Skeletal muscle tissue (tissue), 4 donors: ENCODE results near the gene MUSTN1. TPM values are rescaled to one million over a fixed set of nuclear protein-coding genes. Genes with fewer than 3 reads are reported as not detected.

Experiments used
- H3K27ac ChIP-seq: one replicate; pipeline ENCODE4 v1.7.0; 2013; ENCODE audit warnings: mild to moderate bottlenecking, low read depth, low read length, inconsistent platforms
- H3K27me3 ChIP-seq, 3 donors: one replicate each; pipeline ENCODE4 v1.7.0; 2013; ENCODE audit warnings: low read length in 3 of 3; ENCODE audit not compliant: control insufficient read depth in 3 of 3, insufficient read depth in 3 of 3
- H3K36me3 ChIP-seq, 3 donors: one replicate each; pipeline ENCODE4 v1.7.0; 2013; ENCODE audit warnings: low read length in 3 of 3; ENCODE audit not compliant: control insufficient read depth in 3 of 3, insufficient read depth in 3 of 3
- H3K4me1 ChIP-seq, 3 donors: one replicate each; pipeline ENCODE4 v1.7.0; 2013; ENCODE audit warnings: low read length in 3 of 3, mild to moderate bottlenecking in 3 of 3; ENCODE audit not compliant: control insufficient read depth in 3 of 3, insufficient read depth in 3 of 3
- H3K4me3 ChIP-seq, 3 donors: one replicate each; pipeline ENCODE4 v1.7.0; 2013; ENCODE audit warnings: low read length in 3 of 3
- H3K9ac ChIP-seq, 3 donors: one replicate each; pipeline ENCODE4 v1.7.0; 2013; ENCODE audit warnings: low read length in 3 of 3, mild to moderate bottlenecking in 3 of 3, moderate library complexity in 2 of 3, low read depth in 1 of 3
- H3K9me3 ChIP-seq, 3 donors: one replicate each; pipeline ENCODE4 v1.7.0; 2013; ENCODE audit warnings: low read length in 3 of 3; ENCODE audit not compliant: control insufficient read depth in 3 of 3
- total RNA-seq: library from RNA; depleted of rRNA; stranded (reverse); fragments of >200 nt; gene quantifications from one replicate; pipeline ENCODE4 v1.2.3, GENCODE V29; 2014
- donor health status: Osteomylitis.

MUSTN1 gene
- total RNA-seq, 1 donor from 2014 or later: 35.5 TPM

DNA sequence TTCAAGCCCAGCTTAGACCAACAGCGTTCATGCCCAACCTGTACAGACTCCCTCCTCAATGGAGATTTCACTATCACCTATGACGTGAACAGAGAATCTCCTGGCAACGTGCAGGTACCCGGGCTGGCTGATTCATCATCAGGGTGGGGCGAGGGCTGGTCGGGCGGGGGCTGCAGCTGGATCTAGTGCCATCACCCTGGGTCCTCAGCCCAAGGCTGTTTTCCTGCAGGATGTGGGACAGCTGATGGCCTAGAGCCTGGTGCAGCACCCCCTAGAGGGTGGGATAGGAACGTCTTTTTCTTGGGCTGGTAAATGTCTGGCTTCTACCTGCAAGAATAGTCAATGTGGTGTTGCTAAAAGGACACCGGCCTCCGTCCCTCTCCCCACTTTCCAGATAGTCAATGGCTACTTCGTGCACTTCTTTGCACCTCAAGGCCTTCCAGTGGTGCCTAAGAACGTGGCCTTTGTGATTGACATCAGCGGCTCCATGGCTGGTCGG, 35.8 kb downstream of the MUSTN1 start:
- Histone ChIP-seq H3K36me3 (no peaks in the 10 kb centered on the region), H3K4me3 (no peak overlapping the region), H3K27me3 (no peaks in the 10 kb centered on the region), H3K9ac (no peak overlapping the region), H3K27ac (no peak overlapping the region), H3K9me3 (no peaks in the 10 kb centered on the region), H3K4me1 (peaks cover 0 to 2% (median 0%) of the 10 kb centered on the region in 3 donors)

DNA sequence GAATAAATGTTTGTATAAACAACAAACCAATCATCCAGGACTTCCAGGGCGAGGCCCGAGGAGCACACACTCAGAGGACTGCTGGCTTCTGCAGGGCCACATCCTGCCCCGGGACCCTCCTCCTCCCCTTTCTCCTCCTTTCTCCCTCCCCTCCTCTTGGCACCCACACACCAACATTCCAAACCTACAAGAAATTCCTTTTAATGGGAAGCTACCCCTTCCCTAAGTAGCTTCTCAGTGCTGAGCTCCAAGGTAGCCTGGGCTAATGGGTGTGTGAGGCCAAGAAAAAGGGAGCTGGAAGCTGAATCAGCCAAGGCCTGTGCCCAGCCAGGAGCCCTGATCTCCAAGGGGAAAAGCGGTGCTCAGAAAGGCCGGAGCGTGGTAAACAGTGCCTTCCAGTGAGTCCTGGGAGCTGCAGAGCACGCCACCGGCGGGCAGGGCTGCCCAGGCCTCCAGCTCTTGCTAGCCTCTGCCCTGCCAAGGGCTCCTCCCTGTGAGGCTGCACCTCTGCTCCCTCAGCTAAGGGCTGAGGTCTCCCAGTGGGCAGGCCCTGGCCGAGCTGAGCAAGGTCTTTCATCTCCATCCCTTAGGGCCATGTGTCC, 36.3 kb downstream of the MUSTN1 start:
- no peak overlapping the region for H3K27ac ChIP-seq
- no peak overlapping the region for H3K9ac ChIP-seq
- H3K4me3 ChIP-seq: no peak overlapping the region
- H3K27me3 ChIP-seq: peaks cover 0 to 1% (median 0%) of the 10 kb centered on the region in 3 donors
- H3K4me1 ChIP-seq: peaks cover 0 to 4% (median 0%) of the 10 kb centered on the region in 3 donors
- H3K36me3 ChIP-seq: no peaks in the 10 kb centered on the region
- no peaks in the 10 kb centered on the region for H3K9me3 ChIP-seq

DNA sequence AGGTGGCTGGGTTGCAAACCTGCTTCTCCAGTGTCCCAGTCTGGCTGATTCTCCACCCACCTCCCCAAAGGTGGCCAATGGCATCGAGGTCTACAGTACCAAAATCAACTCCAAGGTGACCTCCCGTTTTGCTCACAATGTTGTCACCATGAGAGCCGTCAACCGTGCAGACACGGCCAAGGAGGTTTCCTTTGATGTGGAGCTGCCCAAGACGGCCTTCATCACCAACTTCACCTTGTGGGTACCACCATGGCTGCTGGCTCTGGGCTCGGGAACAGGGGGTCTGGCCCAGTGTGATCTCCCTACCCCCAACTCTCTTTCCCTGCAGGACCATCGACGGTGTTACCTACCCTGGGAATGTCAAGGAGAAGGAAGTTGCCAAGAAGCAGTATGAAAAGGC, 38.4 kb downstream of the MUSTN1 start:
- H3K36me3 ChIP-seq: no peaks in the 10 kb centered on the region
- H3K9ac ChIP-seq: no peak overlapping the region
- no peak overlapping the region for H3K27ac ChIP-seq
- H3K9me3 ChIP-seq: no peaks in the 10 kb centered on the region
- no peak overlapping the region for H3K4me3 ChIP-seq
- H3K4me1 ChIP-seq: peaks cover 0 to 5% (median 0%) of the 10 kb centered on the region in 3 donors
- H3K27me3 ChIP-seq: peaks cover 0 to 9% (median 5%) of the 10 kb centered on the region in 3 donors

DNA sequence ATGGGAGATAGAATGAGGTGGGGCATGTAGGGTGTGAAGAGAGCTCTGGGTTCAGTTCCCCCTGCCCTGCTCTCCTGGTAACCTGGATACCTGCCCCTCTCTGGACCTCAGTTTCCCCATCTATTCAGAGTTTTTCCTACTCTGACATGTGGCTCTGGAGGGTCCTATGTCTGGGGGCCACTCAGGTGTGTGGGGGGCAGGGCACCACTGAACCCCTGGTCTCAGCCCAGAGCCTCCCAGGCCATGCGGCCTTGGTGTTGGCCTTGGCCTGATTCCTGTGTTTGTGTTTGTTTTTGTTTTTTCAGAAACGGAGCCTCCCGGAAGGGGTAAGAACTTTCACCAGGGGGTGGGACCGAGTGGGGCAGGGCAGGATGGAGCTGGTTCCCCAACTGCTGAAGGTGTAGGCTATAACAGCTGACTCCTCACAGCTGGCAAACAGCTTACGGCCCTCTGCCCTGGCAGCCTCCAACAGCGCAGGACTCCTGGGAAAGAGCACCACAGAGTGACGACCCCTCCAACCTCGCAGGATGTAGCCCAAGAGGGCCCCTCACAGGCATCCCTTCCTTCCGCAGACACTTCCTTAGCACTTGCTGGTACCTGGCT, 39.4 kb downstream of the MUSTN1 start:
- H3K4me3 ChIP-seq: no peak overlapping the region
- H3K36me3 ChIP-seq: no peaks in the 10 kb centered on the region
- no peak overlapping the region for H3K9ac ChIP-seq
- H3K4me1 ChIP-seq: peaks cover 0 to 5% (median 0%) of the 10 kb centered on the region in 3 donors
- peaks cover 0 to 12% (median 5%) of the 10 kb centered on the region in 3 donors for H3K27me3 ChIP-seq
- H3K27ac ChIP-seq: no peak overlapping the region
- no peaks in the 10 kb centered on the region for H3K9me3 ChIP-seq

DNA sequence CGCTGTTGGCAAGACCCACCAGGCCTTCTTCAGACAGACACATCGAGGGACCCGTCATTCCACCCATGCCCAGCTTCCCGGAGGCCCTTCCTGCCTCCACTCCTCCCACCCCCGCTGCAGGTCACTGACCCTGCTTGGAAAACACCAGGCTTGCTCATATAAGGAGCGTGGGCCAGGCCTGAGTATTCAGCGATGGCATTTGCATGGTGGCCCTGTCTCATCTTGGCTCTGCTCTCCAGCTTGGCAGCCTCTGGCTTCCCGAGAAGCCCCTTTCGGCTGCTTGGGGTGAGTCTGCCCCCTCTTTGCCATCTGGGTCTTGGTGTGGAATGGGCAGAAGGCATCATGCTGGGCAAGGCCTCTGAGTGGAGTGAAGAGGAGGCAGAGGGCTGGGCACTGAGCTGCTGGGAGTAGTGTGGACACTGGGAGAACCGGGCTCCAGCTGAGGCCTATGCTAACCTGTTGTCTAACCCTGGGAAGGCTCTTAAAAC, 40.2 kb downstream of the MUSTN1 start, which contains the start of gene ITIH3:
ITIH3 (plus strand) TSS at position 185 of the 488 bp plus-strand sequence; CDS start at position 193, 8 bp downstream.
- Histone ChIP-seq H3K27ac (no peak within 1 kb of the TSS), H3K9ac (no peak within 1 kb of the TSS), H3K27me3 (peaks cover 0 to 15% (median 5%) of the 10 kb centered on the region in 3 donors), H3K4me3 (no peak within 1 kb of the TSS), H3K4me1 (peaks cover 0 to 5% (median 0%) of the 10 kb centered on the region in 3 donors), H3K36me3 (no peaks in the 10 kb centered on the region), H3K9me3 (no peaks in the 10 kb centered on the region)

DNA sequence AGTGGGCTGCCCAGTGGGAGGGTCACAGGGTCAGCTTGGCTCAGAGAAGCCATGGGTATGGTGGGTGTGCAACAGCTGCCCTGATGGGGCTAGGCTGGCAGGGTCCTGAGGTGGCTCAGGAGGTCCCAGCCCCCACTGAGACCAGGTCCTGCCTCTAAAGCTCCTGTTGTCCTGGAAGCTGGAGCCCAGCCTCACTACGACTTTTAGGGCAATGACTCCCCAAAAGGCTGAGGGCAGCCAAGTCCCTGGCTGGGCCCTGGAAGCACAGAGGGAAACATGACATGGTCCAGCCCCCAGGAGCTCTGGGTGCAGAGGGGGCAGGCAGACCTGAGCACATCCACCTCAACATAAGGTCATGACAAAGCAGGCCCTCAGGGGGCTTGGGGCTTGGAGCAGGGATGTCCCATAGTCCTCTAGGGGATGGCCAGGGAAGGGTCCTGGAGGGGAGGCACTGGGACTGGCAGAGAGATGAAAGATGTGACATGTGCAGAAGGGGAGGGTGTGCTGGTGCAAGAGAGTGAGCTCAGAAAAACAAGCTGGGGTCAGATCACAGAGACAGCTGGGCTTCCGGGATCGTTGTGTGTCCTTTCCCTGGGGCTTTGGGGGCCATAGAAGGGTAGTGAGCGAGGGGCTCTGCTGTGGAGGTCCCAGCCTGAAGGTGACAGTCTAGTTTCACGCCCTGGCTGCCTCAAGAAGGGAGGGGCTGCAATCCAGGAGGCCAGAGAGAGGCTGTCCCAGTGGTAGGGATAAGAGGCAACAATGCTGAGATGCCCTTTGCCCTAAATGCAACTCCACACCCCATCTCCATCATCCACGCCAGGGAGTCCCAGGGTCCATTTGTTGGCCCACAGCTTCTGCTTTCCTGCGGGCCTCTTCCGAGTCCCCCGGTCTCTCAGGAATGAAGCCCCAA, 40.9 kb downstream of the MUSTN1 start:
- H3K36me3 ChIP-seq: no peaks in the 10 kb centered on the region
- peak overlapping the region in 1 of 3 donors; percentile 3 for H3K9ac ChIP-seq
- no peak overlapping the region for H3K27ac ChIP-seq
- no peaks in the 10 kb centered on the region for H3K9me3 ChIP-seq
- H3K27me3 ChIP-seq: peaks cover 0 to 15% (median 5%) of the 10 kb centered on the region in 3 donors
- peaks cover 0 to 5% (median 0%) of the 10 kb centered on the region in 3 donors for H3K4me1 ChIP-seq
- H3K4me3 ChIP-seq: no peak overlapping the region

DNA sequence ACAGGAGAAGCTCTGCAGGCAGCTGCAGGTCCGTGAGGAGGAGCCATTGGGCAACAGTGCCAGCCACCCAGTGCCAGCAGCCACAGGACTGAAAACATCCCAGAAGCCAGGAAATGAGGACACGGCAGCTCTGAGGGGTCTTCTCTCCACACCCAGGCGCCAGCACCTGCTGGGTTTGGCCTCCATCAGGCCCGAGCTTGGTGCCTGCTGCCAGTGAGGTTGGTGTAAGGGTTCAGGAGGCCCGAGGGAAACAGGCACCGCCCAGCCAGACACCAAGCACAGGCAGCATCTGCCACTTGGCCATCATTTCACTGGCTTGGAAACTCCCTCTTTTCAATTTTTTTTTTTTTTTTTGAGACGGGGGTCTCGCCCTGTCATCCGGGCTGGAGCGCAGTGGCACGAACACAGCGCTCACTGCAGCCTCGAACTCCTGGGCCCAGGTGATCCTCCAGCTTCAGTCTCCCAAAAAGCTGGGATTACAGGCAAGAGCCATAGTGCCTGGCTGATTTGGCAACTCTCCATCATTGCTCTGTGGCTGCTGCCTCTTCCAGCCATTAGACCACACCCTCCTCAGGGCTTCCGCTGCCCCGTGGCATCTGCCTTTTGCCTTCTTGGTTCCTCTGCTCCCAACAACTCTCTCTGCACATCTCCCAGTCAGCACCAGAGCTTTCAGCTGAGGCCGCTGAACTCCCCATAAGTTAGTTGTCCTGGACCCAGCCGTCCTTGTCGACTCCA, 41.7 kb downstream of the MUSTN1 start:
- Histone ChIP-seq H3K36me3 (no peaks in the 10 kb centered on the region), H3K4me1 (peaks cover 0 to 5% (median 0%) of the 10 kb centered on the region in 3 donors), H3K27me3 (peaks cover 0 to 15% (median 5%) of the 10 kb centered on the region in 3 donors), H3K9ac (peak overlapping the region in 1 of 3 donors; percentile 25), H3K9me3 (no peaks in the 10 kb centered on the region), H3K27ac (no peak overlapping the region), H3K4me3 (no peak overlapping the region)

DNA sequence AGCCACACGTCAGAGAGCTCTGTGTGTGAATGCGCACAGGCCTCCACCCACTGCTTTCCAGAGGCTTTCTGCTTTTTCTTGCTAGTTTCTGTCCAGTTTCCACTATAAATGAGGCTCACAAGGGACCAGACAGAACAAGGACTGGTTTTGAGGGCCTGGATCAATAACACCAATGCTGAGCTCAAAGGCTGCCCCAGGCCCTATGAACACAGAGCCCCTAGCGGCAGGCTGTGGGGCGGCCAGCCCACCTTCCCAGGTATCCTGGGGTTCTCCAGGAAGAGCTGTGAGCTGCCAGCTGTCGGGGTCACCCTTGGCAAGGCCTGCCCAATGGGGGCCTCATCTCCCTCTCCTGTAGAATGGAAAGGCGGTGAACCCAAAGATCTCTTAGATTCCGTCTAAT, 42.4 kb downstream of the MUSTN1 start:
- Histone ChIP-seq H3K4me3 (no peak overlapping the region), H3K36me3 (no peaks in the 10 kb centered on the region), H3K27me3 (peaks cover 0 to 15% (median 5%) of the 10 kb centered on the region in 3 donors), H3K9me3 (no peaks in the 10 kb centered on the region), H3K4me1 (peaks cover 0 to 9% (median 0%) of the 10 kb centered on the region in 3 donors), H3K9ac (no peak overlapping the region), H3K27ac (no peak overlapping the region)

DNA sequence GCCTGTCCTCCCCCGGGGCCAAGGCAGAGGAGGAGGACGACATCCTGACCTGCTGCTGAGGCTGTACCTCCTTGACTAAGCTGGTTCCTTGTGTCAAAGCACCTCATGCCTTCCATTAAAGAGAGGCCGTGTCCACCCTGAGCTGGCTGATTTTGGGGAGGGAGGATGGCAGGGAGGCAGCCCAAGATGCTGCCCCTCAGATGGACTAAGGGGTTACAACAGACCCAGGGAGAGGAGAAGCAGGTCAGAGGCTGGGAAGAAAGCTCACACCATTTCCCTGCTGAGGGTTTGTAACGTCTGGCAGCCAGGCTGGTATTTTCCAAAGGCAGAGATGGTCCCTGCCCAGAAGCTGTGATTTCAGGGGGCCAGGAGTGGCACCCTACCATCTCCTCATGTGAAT, 42.9 kb downstream of the MUSTN1 start:
- no peak overlapping the region for H3K27ac ChIP-seq
- H3K27me3 ChIP-seq: peaks cover 0 to 15% (median 5%) of the 10 kb centered on the region in 3 donors
- H3K4me1 ChIP-seq: peaks cover 0 to 9% (median 0%) of the 10 kb centered on the region in 3 donors
- no peaks in the 10 kb centered on the region for H3K9me3 ChIP-seq
- no peak overlapping the region for H3K4me3 ChIP-seq
- no peaks in the 10 kb centered on the region for H3K36me3 ChIP-seq
- no peak overlapping the region for H3K9ac ChIP-seq
